Cardiac muscle cell (in vitro differentiated cells and primary cell): ENCODE data around the gene DOCK2. TPM values are rescaled to one million over a fixed set of nuclear protein-coding genes. Genes with fewer than 3 reads are reported as not detected.

ENCODE experiments used
- DNase-seq, 2 donors: peaks; one replicate each; pipeline versions ENCODE4 v3.0.0 to v3.0.0-alpha.2; 2010 to 2017; ENCODE audit warnings: low read depth in 1 of 2, low spot score in 1 of 2
- H3K27ac ChIP-seq: fragments of 200-600 bp; sonication (generic); 2 replicates; pipeline ENCODE4 v1.5.1; 2016
- H3K27me3 ChIP-seq: fragments of 200-600 bp; sonication (generic); 2 replicates; pipeline ENCODE4 v1.6.0; 2016; ENCODE audit warnings: control low read depth
- H3K36me3 ChIP-seq: fragments of 200-600 bp; sonication (generic); 2 replicates; pipeline ENCODE4 v1.5.1; 2016; ENCODE audit warnings: control low read depth
- H3K4me1 ChIP-seq: fragments of 200-600 bp; sonication (generic); 2 replicates; pipeline ENCODE4 v1.8.1; 2017; ENCODE audit warnings: low read depth, mild to moderate bottlenecking, mixed run types
- H3K4me3 ChIP-seq: fragments of 200-600 bp; sonication (generic); 2 replicates; pipeline ENCODE4 v1.5.1; 2016; ENCODE audit warnings: mild to moderate bottlenecking
- H3K9me3 ChIP-seq: fragments of 200-600 bp; sonication (generic); 2 replicates; pipeline ENCODE4 v1.5.1; 2017; ENCODE audit warnings: low read depth, mild to moderate bottlenecking, control low read depth
- polyA plus RNA-seq: library from polyadenylated mRNA; unstranded; fragments of >200 nt; fragmentation: Nextera tagmentation; extraction: Ambion mirVana; gene quantifications from 2 replicates; pipeline ENCODE4 v1.2.1, GENCODE V29; 2016
- total RNA-seq: library from RNA; depleted of rRNA; stranded (reverse); fragments of >200 nt; gene quantifications from 2 replicates; pipeline ENCODE4 v1.2.3, GENCODE V29; 2016
- TF ChIP-seq, protein P1 (sequence below): IDR thresholded peaks from 2 replicates; pipeline ENCODE4 v1.5.1; 2012; ENCODE audit warnings: low read depth, mild to moderate bottlenecking, low read length

The DOCK2 gene
- total and polyA plus RNA-seq, 2 experiments from 2014 or later, result 3.3 to 6.5 TPM

DNA sequence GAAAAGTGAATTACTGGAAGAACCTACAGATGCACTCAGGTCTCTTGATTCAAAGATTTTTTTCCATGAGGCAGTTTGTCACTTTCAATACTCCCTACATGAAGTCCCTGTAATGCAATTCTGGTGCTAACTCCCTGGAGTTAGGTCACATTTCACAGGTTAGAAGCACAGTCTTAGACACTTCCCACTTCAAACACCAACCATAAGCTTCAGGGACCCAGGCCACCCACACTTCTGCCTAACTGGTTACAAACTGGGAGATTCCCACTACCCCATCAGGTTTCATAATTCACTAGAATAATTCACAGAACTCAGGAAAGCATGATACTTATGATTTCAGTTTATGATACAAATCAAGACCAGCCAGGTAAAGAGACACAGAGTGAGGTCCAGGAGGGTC lies 439.7 kb downstream of the DOCK2 start:
- H3K9me3 ChIP-seq, result no peaks in the 10 kb centered on the region
- H3K4me1 ChIP-seq, result no peaks in the 10 kb centered on the region
- H3K27ac ChIP-seq, result no peak overlapping the region
- DNase-seq, result no peak
- H3K27me3 ChIP-seq, result no peaks in the 10 kb centered on the region
- TF ChIP-seq, protein P1, sequence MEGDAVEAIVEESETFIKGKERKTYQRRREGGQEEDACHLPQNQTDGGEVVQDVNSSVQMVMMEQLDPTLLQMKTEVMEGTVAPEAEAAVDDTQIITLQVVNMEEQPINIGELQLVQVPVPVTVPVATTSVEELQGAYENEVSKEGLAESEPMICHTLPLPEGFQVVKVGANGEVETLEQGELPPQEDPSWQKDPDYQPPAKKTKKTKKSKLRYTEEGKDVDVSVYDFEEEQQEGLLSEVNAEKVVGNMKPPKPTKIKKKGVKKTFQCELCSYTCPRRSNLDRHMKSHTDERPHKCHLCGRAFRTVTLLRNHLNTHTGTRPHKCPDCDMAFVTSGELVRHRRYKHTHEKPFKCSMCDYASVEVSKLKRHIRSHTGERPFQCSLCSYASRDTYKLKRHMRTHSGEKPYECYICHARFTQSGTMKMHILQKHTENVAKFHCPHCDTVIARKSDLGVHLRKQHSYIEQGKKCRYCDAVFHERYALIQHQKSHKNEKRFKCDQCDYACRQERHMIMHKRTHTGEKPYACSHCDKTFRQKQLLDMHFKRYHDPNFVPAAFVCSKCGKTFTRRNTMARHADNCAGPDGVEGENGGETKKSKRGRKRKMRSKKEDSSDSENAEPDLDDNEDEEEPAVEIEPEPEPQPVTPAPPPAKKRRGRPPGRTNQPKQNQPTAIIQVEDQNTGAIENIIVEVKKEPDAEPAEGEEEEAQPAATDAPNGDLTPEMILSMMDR, result no peak
- H3K36me3 ChIP-seq, result no peaks in the 10 kb centered on the region
- H3K4me3 ChIP-seq, result no peak overlapping the region

DNA sequence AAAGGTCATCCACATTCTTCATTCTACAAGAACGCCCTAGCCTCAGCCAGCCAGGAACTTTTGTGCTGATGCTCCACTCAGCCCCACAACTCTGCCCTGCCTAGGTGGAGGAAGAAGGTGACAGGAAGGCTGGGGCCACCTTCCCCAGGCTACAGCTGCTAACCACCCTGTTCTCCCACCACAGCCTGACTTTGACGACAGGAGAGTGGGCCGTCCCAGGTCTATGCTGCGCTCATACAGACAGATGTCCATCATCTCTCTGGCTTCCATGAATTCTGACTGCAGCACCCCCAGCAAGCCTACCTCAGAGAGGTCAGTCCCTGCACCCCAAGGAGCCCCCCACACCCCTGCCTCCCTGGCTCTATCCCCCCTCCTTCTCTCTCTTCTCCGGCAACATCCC lies 440.5 kb downstream of the DOCK2 start:
- Histone ChIP-seq H3K27ac (no peak overlapping the region), H3K27me3 (no peaks in the 10 kb centered on the region), H3K4me3 (no peak overlapping the region), H3K4me1 (no peaks in the 10 kb centered on the region), H3K36me3 (no peaks in the 10 kb centered on the region), H3K9me3 (no peaks in the 10 kb centered on the region)
- TF ChIP-seq, protein P1, result no peak
- no peak for DNase-seq

DNA sequence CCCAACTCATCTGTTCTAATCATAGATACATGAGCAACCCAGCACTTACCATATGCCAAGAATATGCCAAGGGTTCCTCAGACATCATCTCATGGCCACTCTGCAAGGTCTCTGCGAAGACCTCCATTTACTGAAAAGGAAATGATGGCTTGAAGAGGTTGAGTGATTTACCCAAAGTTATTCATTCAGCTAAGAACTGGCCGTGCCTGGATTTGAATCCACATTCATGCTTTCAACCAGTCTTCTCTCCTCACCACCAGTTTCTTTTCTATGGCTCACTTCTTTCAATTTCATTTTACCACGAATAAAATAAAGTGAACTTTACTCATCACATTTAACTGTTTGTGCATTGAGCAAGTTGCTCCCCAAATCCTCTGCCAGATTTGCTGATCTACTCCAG lies 441.4 kb downstream of the DOCK2 start:
- Histone ChIP-seq H3K27ac (no peak overlapping the region), H3K27me3 (no peaks in the 10 kb centered on the region), H3K36me3 (no peaks in the 10 kb centered on the region), H3K9me3 (no peaks in the 10 kb centered on the region), H3K4me3 (no peak overlapping the region), H3K4me1 (no peaks in the 10 kb centered on the region)
- TF ChIP-seq, protein P1, result no peak
- no peak for DNase-seq

DNA sequence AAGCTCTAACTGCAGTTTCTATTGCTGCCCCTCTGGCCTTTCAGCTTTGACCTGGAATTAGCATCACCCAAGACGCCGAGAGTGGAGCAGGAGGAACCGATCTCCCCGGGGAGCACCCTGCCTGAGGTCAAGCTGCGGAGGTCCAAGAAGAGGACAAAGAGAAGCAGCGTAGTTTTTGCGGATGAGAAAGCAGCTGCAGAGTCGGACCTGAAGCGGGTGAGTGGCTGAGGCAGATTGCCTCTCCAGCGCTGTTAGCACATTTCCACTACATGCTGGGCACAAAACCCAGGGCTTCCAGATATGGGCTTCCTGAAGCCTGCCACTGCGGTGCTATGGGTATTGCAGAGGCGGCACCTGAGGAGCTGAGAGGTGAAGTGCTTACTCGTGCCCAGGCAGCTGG lies 441.9 kb downstream of the DOCK2 start:
- no peaks in the 10 kb centered on the region for H3K36me3 ChIP-seq
- H3K4me3 ChIP-seq, result no peak overlapping the region
- no peak overlapping the region for H3K27ac ChIP-seq
- H3K9me3 ChIP-seq, result no peaks in the 10 kb centered on the region
- DNase-seq, result no peak
- H3K27me3 ChIP-seq, result no peaks in the 10 kb centered on the region
- H3K4me1 ChIP-seq, result no peaks in the 10 kb centered on the region
- TF ChIP-seq, protein P1, result no peak

DNA sequence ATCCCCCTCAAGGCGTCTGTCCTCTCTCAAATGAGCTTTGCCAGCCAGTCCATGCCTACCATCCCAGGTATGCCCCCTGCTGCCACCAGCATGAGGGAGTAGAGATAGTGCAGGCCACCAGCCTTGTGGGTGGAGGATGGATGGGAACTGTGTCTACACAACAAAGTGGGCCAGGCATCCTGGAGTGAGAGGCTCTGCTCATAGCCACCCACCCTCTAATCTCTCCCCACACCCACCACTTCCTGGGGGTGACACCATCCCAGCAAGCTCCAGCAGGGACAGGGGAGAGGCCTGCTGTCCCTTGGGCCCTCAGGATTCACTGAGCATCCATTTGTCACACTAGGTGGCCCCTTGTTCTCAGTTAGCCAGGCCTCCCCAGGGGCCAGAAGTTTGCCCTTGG lies 443.1 kb downstream of the DOCK2 start:
- Histone ChIP-seq H3K27ac (no peak overlapping the region), H3K9me3 (no peaks in the 10 kb centered on the region), H3K4me1 (no peaks in the 10 kb centered on the region), H3K27me3 (no peaks in the 10 kb centered on the region), H3K36me3 (no peaks in the 10 kb centered on the region), H3K4me3 (no peak overlapping the region)
- TF ChIP-seq, protein P1, result no peak
- no peak for DNase-seq

DNA sequence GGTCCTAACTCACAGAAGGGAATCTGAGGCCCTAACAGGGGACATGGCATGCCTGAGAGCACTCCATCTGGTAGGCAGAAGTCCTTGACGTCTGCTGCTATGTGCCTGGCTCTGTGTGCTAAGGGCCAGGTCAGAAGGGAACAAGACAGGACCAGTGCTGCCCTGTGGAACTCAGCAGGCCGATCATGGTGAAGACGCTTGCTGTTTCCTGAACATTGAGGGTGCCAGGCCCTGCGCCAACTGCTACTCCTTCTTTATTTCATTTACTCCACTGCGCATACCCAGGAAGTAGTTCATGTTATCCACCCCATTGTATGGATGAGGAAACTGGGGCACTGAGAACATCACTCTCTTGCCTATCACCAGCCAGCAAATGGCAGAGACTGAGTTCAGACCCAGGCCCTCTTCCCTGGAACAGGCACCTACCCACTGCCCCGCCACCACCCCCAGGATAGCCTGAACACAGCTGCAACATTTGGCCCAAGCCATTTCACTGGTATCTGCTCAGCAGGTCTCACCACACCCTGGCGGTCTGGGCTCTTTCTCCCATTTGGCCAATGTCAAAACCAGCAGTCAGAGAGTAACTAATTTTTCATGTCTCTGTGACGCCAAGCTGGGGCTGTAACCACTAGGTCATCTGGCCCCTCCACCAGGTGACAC lies 443.8 kb downstream of the DOCK2 start:
- no peak for DNase-seq
- Histone ChIP-seq H3K27me3 (no peaks in the 10 kb centered on the region), H3K36me3 (no peaks in the 10 kb centered on the region), H3K4me1 (no peaks in the 10 kb centered on the region), H3K4me3 (no peak overlapping the region), H3K9me3 (no peaks in the 10 kb centered on the region), H3K27ac (no peak overlapping the region)
- TF ChIP-seq, protein P1, result no peak
